ENCODE results near the gene DOCK11. TPM values are rescaled to one million over a fixed set of nuclear protein-coding genes. Genes with fewer than 3 reads are reported as not detected.
"Not testable (repeated sequence)": the region's sequence is repeated elsewhere in the genome, so short reads cannot be mapped to it uniquely, and the experiment has no call there.

The DOCK11 gene
- total RNA-seq, 4 donors from 2014 or later, result 61.9 to 139 (median 80.1) TPM

DNA sequence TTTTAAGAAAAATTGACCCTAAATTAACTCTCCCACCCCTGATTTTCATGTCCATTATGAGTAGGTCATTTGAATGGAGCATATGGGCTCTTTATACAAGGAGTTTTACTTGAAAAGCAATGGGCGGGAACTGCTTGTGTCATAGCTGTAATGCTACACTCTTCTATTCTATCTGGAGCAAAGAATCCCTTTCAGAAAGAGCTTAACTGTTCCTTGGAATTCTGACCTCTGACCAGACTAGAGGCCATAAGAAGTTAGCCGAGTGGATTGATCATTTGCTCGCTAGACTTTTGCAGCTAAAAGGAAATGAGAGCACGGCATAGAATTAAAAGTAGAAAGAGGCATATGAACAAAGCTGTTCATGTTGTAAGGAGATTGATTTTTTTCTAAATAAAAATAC is 79.1 kb downstream of the DOCK11 start:
- Histone ChIP-seq H3K27ac (no peak overlapping the region), H3K4me3 (no peak overlapping the region), H3K36me3 (peaks cover 0 to 38% of the 10 kb centered on the region in 2 donors), H3K27me3 (no peaks in the 10 kb centered on the region), H3K9me3 (no peaks in the 10 kb centered on the region), H3K4me1 (no peaks in the 10 kb centered on the region)
- no peak for TF ChIP-seq POLR2AphosphoS5 (IDR thresholded peaks at IDR 0.05)
- TF ChIP-seq POLR2A (IDR thresholded peaks at IDR 0.05), result no peak
- TF ChIP-seq, protein P1, sequence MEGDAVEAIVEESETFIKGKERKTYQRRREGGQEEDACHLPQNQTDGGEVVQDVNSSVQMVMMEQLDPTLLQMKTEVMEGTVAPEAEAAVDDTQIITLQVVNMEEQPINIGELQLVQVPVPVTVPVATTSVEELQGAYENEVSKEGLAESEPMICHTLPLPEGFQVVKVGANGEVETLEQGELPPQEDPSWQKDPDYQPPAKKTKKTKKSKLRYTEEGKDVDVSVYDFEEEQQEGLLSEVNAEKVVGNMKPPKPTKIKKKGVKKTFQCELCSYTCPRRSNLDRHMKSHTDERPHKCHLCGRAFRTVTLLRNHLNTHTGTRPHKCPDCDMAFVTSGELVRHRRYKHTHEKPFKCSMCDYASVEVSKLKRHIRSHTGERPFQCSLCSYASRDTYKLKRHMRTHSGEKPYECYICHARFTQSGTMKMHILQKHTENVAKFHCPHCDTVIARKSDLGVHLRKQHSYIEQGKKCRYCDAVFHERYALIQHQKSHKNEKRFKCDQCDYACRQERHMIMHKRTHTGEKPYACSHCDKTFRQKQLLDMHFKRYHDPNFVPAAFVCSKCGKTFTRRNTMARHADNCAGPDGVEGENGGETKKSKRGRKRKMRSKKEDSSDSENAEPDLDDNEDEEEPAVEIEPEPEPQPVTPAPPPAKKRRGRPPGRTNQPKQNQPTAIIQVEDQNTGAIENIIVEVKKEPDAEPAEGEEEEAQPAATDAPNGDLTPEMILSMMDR (IDR thresholded peaks at IDR 0.05), result no peak
- no peak for TF ChIP-seq EP300 (IDR thresholded peaks at IDR 0.05)
- 84 to 86% methylated on average over 4 of the region's 4 CpGs for WGBS, 2 donors (ENCODE audit: low coverage in 1 of 2)
- no peak for ATAC-seq

DNA sequence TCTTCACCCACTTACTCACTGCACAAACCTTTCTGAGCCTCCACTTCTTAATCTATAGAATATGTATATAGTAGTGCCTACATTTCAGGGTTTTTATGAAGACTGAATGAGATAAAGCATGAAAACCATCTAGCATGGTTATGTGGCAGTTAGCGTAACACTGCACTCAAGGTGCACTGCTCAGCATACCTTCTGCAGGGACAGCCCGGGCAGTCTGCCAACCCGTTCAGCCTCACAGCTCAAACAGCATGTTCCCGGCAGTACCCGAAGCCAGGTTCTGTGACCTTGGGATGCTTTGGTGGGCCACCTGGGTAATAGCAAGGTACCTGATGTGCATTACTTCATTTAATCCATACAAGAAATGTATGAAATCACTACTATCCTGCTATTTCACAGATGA is 81.4 kb downstream of the DOCK11 start:
- Histone ChIP-seq H3K9me3 (no peaks in the 10 kb centered on the region), H3K36me3 (peaks cover 0 to 36% of the 10 kb centered on the region in 2 donors), H3K27ac (peak overlapping the region in 2 of 4 donors; percentile 0 to 11), H3K4me3 (no peak overlapping the region), H3K4me1 (no peaks in the 10 kb centered on the region), H3K27me3 (no peaks in the 10 kb centered on the region)
- no peak for TF ChIP-seq EP300 (IDR thresholded peaks at IDR 0.05)
- no peak for TF ChIP-seq POLR2A (IDR thresholded peaks at IDR 0.05)
- TF ChIP-seq, protein P1 (IDR thresholded peaks at IDR 0.05), result no peak
- TF ChIP-seq POLR2AphosphoS5 (IDR thresholded peaks at IDR 0.05), result peak; percentile 29
- WGBS, 2 donors (ENCODE audit: low coverage in 1 of 2), result 90% methylated on average over 2 of the region's 5 CpGs; no CpG with 5 or more reads in 1 of the 2 donors
- peak; percentile 67 for ATAC-seq

DNA sequence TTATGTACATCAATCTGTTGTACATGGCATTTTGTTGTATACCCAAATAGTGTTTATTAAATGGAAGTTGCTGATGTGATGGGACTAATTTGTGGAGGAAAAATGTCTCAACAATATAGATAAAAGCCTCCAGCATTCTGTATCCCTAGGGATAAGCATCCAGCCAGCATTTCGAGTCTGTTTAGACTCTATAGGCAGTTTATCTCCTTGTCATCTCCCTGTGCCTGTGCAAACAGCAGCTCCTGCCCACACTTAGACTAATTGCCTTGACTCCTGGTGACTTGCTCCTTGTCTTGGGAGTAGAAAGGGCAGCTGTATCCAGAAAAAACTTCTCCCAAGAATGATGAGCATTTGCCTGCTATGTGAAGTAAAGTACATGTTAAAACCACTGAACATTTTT is 83.8 kb downstream of the DOCK11 start:
- H3K9me3 ChIP-seq, result no peaks in the 10 kb centered on the region
- WGBS, 2 donors (ENCODE audit: low coverage in 1 of 2), result 33 to 40% methylated on average over 1 of the region's 1 CpG
- H3K27me3 ChIP-seq, result no peaks in the 10 kb centered on the region
- TF ChIP-seq, protein P1 (IDR thresholded peaks at IDR 0.05), result no peak
- no peak for TF ChIP-seq POLR2AphosphoS5 (IDR thresholded peaks at IDR 0.05)
- TF ChIP-seq EP300 (IDR thresholded peaks at IDR 0.05), result no peak
- no peak for TF ChIP-seq POLR2A (IDR thresholded peaks at IDR 0.05)
- no peak for ATAC-seq
- H3K27ac ChIP-seq, result no peak overlapping the region
- no peak overlapping the region for H3K4me3 ChIP-seq
- peaks cover 0 to 32% of the 10 kb centered on the region in 2 donors for H3K36me3 ChIP-seq
- H3K4me1 ChIP-seq, result no peaks in the 10 kb centered on the region

DNA sequence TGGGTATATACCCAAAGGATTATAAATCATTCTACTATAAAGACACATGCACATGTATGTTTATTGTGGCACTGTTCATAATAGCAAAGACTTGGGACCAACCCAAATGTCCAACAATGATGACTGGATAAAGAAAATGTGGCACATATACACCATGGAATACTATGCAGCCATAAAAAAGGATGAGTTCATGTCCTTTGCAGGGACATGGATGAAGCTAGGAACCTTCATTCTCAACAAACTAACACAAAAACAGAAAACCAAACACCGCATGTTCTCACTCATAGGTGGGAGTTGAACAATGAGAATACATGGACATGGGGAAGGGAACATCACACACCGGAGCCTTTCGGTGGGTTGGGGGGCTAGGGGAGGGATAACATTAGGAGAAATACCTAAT is 87.3 kb downstream of the DOCK11 start:
- WGBS, 2 donors (ENCODE audit: low coverage in 1 of 2), result no CpG with 5 or more reads among the region's 3 CpGs
- H3K4me1 ChIP-seq, H3K9me3 ChIP-seq, H3K4me3 ChIP-seq, ATAC-seq, H3K27me3 ChIP-seq, H3K27ac ChIP-seq: not testable (repeated sequence)
- H3K36me3 ChIP-seq, result peaks cover 0 to 57% of the 10 kb centered on the region in 2 donors

DNA sequence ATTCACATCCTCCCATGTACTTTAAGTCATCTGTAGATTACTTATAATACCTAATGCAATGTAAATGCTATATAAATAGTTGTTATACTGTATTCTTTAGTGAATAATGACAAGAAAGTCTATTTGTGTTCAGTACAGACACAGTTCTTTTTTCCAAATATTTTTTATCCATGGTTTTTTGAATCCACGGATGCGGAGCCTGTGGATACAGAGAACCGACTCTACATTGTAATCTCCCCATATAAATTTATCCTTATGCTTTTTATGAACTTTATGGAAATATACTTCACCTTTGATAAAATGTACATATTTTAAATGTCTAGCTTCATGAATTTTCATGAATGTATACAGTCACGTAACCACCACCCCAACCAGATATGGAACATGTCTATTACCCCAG is 88.2 kb downstream of the DOCK11 start:
- TF ChIP-seq POLR2AphosphoS5 (IDR thresholded peaks at IDR 0.05) (no peak), EP300 (IDR thresholded peaks at IDR 0.05) (no peak), POLR2A (IDR thresholded peaks at IDR 0.05) (no peak)
- TF ChIP-seq, protein P1 (IDR thresholded peaks at IDR 0.05), result no peak
- Histone ChIP-seq H3K36me3 (peaks cover 0 to 57% of the 10 kb centered on the region in 2 donors), H3K4me3 (no peak overlapping the region), H3K4me1 (no peaks in the 10 kb centered on the region), H3K27me3 (no peaks in the 10 kb centered on the region), H3K27ac (no peak overlapping the region), H3K9me3 (no peaks in the 10 kb centered on the region)
- 90 to 98% methylated on average over 2 to 4 of the region's 4 CpGs for WGBS, 2 donors (ENCODE audit: low coverage in 1 of 2)
- ATAC-seq, result no peak
